ENCODE results near the gene CHST6. TPM values are rescaled to one million over a fixed set of nuclear protein-coding genes. Genes with fewer than 3 reads are reported as not detected.
A peak's percentile ranks its signal among the peaks of the same experiment; 100 is the strongest.
"Not testable (repeated sequence)": the region's sequence is repeated elsewhere in the genome, so short reads cannot be mapped to it uniquely, and the experiment has no call there.

The CHST6 gene
- total and polyA plus RNA-seq, 4 donors, result 0.49 to 6.0 (median 1.6) TPM

DNA sequence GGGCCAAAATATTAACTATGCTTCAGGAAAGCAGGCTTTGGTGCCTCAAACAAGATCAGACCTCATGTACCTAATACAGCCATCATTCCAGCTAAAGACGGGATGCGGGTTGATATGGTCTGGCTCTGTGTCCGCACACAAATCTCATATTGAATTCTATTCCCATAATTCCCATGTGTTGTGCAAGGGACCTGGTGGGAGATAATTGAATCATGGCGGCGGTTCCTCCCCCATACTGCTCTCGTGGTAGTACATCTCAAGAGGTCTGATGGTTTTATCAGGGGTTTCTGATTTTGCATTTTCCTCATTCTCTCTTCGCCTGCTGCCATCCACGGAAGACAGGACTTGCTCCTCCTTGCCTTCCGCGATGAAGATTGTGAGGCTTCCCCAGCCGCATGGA lies 19.1 kb upstream of the CHST6 start:
- no peaks in the 10 kb centered on the region for H3K27me3 ChIP-seq (ENCODE audit: control insufficient read depth in 1 of 2, insufficient read depth in 2 of 2, low read length in 1 of 2)
- intact Hi-C loops (cut with DNase I), result no loop called here
- H3K4me1 ChIP-seq (ENCODE audit: control insufficient read depth in 1 of 2, insufficient read depth in 2 of 2, low read length in 2 of 2), result no peaks in the 10 kb centered on the region
- DNase-seq, result peak in 1 of 2 donors; percentile 11
- no peaks in the 10 kb centered on the region for H3K9me3 ChIP-seq (ENCODE audit: control insufficient read depth, low read length)
- no peaks in the 10 kb centered on the region for H3K36me3 ChIP-seq (ENCODE audit: control insufficient read depth in 1 of 2, insufficient read depth in 2 of 2, low read length in 1 of 2)
- WGBS, 2 donors, result 97% methylated on average over 11 of the region's 11 CpGs
- H3K4me3 ChIP-seq (ENCODE audit: low read length in 2 of 2), result no peak overlapping the region
- no peak overlapping the region for H3K27ac ChIP-seq (ENCODE audit: low read depth in 1 of 2, low read length in 2 of 2)
- ATAC-seq (ENCODE audit: low FRiP score), result no peak

DNA sequence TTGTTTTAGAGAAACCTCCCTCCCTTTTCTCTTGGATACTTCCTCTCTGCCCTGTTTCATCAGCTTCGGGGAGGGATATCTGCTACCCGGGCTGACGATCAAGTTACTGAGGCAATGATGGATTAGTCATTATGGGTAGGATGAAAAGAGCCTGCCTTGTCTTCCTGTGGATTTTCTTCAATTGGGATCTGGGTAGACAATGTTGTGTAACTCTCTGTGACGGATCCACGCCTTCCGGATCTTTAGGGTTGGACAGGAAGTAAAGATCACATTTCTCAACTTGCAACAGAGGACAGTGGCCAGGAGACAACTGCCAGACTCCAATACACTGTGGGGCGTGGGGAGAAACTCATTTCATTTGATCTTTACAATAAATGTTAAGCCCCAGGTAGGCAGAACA lies 11.3 kb upstream of the CHST6 start:
- WGBS, 2 donors, result 74 to 82% methylated on average over 7 of the region's 7 CpGs
- intact Hi-C loops (cut with DNase I), result no loop called here
- ATAC-seq (ENCODE audit: low FRiP score) (peak; percentile 58), DNase-seq (no peak)
- Histone ChIP-seq H3K27me3 (ENCODE audit: control insufficient read depth in 1 of 2, insufficient read depth in 2 of 2, low read length in 1 of 2) (no peaks in the 10 kb centered on the region), H3K27ac (ENCODE audit: low read depth in 1 of 2, low read length in 2 of 2) (no peak overlapping the region), H3K9me3 (ENCODE audit: control insufficient read depth, low read length) (no peaks in the 10 kb centered on the region), H3K4me1 (ENCODE audit: control insufficient read depth in 1 of 2, insufficient read depth in 2 of 2, low read length in 2 of 2) (no peaks in the 10 kb centered on the region), H3K36me3 (ENCODE audit: control insufficient read depth in 1 of 2, insufficient read depth in 2 of 2, low read length in 1 of 2) (no peaks in the 10 kb centered on the region), H3K4me3 (ENCODE audit: low read length in 2 of 2) (no peak overlapping the region)

DNA sequence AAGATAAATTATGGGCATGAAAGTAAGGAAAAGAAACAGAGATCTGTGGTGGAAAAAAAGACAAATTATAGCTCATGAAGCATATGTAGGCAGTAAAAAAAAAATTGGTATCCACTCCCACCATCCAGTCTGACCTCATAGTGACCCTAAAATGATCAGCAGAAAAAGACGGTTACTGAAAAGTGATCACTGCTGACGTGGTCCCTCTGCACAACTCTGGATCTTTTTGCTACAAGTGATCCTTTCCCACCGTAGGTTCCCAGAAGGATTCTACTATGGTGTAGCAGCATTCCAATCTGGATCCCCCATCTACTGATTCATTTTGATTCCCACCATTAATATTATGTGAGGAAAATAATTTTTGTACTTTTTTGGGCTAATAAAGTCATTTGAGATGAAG lies 10.9 kb upstream of the CHST6 start:
- Histone ChIP-seq H3K27me3 (ENCODE audit: control insufficient read depth in 1 of 2, insufficient read depth in 2 of 2, low read length in 1 of 2) (no peaks in the 10 kb centered on the region), H3K4me3 (ENCODE audit: low read length in 2 of 2) (no peak overlapping the region), H3K36me3 (ENCODE audit: control insufficient read depth in 1 of 2, insufficient read depth in 2 of 2, low read length in 1 of 2) (no peaks in the 10 kb centered on the region), H3K27ac (ENCODE audit: low read depth in 1 of 2, low read length in 2 of 2) (no peak overlapping the region), H3K4me1 (ENCODE audit: control insufficient read depth in 1 of 2, insufficient read depth in 2 of 2, low read length in 2 of 2) (peaks cover 3% of the 10 kb centered on the region in 2 donors), H3K9me3 (ENCODE audit: control insufficient read depth, low read length) (no peaks in the 10 kb centered on the region)
- intact Hi-C loops (cut with DNase I), result no loop called here
- WGBS, 2 donors, result 89 to 90% methylated on average over 3 of the region's 3 CpGs
- no peak for DNase-seq
- ATAC-seq (ENCODE audit: low FRiP score), result no peak

DNA sequence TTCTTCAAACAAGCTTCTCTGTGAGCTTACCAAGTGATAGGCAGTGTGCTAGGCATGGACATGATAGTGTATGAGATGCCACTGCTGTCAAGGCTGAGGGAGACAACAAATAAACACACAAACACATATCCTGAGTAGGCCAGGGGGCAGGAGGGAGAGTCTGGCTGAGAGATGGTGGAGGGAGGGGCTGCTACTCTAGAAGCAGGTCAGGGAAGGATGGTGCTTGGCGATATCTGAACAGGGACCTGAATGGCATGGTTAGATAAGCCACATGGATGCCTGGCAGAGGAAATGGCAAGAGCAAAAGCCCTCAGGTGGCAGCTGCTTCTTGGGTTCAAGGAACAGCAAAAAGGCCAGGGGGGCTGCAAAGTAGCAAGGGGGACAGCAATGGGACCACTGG lies 8.6 kb upstream of the CHST6 start:
- intact Hi-C loops (cut with DNase I), result no loop called here
- no peak overlapping the region for H3K27ac ChIP-seq (ENCODE audit: low read depth in 1 of 2, low read length in 2 of 2)
- no peak for ATAC-seq (ENCODE audit: low FRiP score)
- H3K4me1 ChIP-seq (ENCODE audit: control insufficient read depth in 1 of 2, insufficient read depth in 2 of 2, low read length in 2 of 2), result peaks cover 3 to 6% of the 10 kb centered on the region in 2 donors
- peak in 1 of 2 donors; percentile 21 for DNase-seq
- WGBS, 2 donors, result 95 to 100% methylated on average over 1 of the region's 1 CpG
- no peak overlapping the region for H3K4me3 ChIP-seq (ENCODE audit: low read length in 2 of 2)
- no peaks in the 10 kb centered on the region for H3K27me3 ChIP-seq (ENCODE audit: control insufficient read depth in 1 of 2, insufficient read depth in 2 of 2, low read length in 1 of 2)
- no peaks in the 10 kb centered on the region for H3K9me3 ChIP-seq (ENCODE audit: control insufficient read depth, low read length)
- no peaks in the 10 kb centered on the region for H3K36me3 ChIP-seq (ENCODE audit: control insufficient read depth in 1 of 2, insufficient read depth in 2 of 2, low read length in 1 of 2)

DNA sequence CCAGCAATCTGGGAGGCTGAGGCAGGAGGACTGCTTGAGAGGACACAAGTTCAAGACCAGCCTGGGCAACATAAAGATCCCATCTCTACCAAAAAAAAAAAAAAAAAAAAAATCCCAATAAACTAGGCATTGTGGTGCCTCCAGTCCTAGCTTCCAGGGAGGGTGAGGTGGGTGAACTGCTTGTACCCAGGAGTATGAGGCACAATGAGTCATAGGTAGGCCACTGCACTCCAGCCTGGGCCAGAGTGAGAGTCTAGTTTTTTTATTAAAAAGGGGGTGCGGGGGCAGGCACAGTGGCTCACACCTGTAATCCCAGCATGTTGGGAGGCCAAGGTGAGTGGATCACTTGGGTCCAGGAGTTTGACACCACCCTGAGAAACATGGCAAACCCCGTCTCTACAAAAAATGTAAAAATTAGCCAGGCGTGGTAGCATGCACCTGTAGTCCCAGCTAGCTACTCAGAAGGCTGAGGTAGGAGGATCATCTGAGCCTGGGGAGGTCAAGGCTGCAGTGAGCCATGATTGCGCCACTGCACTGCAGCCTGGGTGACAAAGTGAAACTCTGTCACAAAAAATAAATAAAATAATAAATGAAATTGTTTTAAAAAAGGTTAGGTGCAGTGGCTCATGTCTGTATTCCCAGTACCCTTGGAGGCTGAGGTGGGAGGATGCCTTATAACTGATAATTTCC lies 7.8 kb upstream of the CHST6 start:
- intact Hi-C loops (cut with DNase I), result no loop called here
- Histone ChIP-seq H3K36me3 (ENCODE audit: control insufficient read depth in 1 of 2, insufficient read depth in 2 of 2, low read length in 1 of 2) (no peaks in the 10 kb centered on the region), H3K9me3 (ENCODE audit: control insufficient read depth, low read length) (no peaks in the 10 kb centered on the region), H3K27me3 (ENCODE audit: control insufficient read depth in 1 of 2, insufficient read depth in 2 of 2, low read length in 1 of 2) (no peaks in the 10 kb centered on the region), H3K4me3 (ENCODE audit: low read length in 2 of 2) (no peak overlapping the region), H3K4me1 (ENCODE audit: control insufficient read depth in 1 of 2, insufficient read depth in 2 of 2, low read length in 2 of 2) (peaks cover 3 to 6% of the 10 kb centered on the region in 2 donors), H3K27ac (ENCODE audit: low read depth in 1 of 2, low read length in 2 of 2) (no peak overlapping the region)
- DNase-seq, result peak in 1 of 2 donors; percentile 55
- ATAC-seq (ENCODE audit: low FRiP score), result no peak
- 98 to 100% methylated on average over 4 of the region's 4 CpGs for WGBS, 2 donors

DNA sequence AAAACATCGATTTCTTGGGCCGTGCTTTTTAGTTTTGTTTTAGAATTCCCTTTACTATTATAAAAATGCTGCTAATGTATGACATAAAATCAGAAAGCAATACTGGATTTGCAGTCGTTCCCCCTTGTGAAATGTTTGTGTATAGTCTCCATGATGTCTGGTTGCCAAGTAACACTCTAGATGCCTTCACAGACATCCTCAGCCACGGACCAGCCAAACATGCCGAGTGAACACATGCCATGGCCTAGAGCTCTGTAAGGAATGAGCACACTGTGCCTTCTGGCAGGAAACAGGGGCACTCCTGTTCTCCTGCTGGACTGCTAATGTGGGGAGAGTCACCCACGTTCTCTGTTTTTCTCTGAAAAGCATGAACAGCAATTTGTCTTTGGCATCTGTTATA lies 6.6 kb upstream of the CHST6 start:
- H3K9me3 ChIP-seq (ENCODE audit: control insufficient read depth, low read length); intact Hi-C loops (cut with DNase I); H3K27me3 ChIP-seq (ENCODE audit: control insufficient read depth in 1 of 2, insufficient read depth in 2 of 2, low read length in 1 of 2); H3K4me1 ChIP-seq (ENCODE audit: control insufficient read depth in 1 of 2, insufficient read depth in 2 of 2, low read length in 2 of 2); H3K36me3 ChIP-seq (ENCODE audit: control insufficient read depth in 1 of 2, insufficient read depth in 2 of 2, low read length in 1 of 2); H3K4me3 ChIP-seq (ENCODE audit: low read length in 2 of 2): not testable (repeated sequence)
- peak overlapping the region in 1 of 2 donors; percentile 30 for H3K27ac ChIP-seq (ENCODE audit: low read depth in 1 of 2, low read length in 2 of 2)
- peak; percentile 75 for ATAC-seq (ENCODE audit: low FRiP score)
- peak; percentile 74 to 80 for DNase-seq
- 5 to 7% methylated on average over 6 of the region's 6 CpGs for WGBS, 2 donors

DNA sequence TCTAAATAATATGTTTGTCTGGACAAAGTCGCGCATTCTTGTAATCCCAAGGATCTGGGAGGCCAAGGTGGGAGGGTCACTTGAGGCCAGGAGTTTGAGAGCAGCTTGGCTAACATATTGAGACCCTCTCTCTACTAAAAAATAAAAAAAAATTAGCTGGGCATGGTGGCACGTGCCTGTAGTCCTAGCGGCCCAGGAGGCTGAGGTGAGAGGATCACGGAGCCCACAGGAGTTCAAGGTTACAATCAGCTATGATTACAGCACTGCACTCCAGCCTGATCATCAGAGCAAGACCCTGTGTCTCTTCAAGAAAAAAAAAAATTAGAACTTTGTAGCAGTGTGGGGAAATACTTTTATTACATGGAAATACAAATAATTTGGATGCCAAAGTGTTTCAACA lies 6.1 kb upstream of the CHST6 start:
- DNase-seq, result no peak
- Histone ChIP-seq H3K36me3 (ENCODE audit: control insufficient read depth in 1 of 2, insufficient read depth in 2 of 2, low read length in 1 of 2) (no peaks in the 10 kb centered on the region), H3K4me1 (ENCODE audit: control insufficient read depth in 1 of 2, insufficient read depth in 2 of 2, low read length in 2 of 2) (peaks cover 3 to 6% of the 10 kb centered on the region in 2 donors), H3K27ac (ENCODE audit: low read depth in 1 of 2, low read length in 2 of 2) (peak overlapping the region in 1 of 2 donors; percentile 26), H3K27me3 (ENCODE audit: control insufficient read depth in 1 of 2, insufficient read depth in 2 of 2, low read length in 1 of 2) (no peaks in the 10 kb centered on the region), H3K4me3 (ENCODE audit: low read length in 2 of 2) (no peak overlapping the region), H3K9me3 (ENCODE audit: control insufficient read depth, low read length) (no peaks in the 10 kb centered on the region)
- 62 to 64% methylated on average over 5 of the region's 5 CpGs for WGBS, 2 donors
- intact Hi-C loops (cut with DNase I), result no loop called here
- ATAC-seq (ENCODE audit: low FRiP score), result no peak

DNA sequence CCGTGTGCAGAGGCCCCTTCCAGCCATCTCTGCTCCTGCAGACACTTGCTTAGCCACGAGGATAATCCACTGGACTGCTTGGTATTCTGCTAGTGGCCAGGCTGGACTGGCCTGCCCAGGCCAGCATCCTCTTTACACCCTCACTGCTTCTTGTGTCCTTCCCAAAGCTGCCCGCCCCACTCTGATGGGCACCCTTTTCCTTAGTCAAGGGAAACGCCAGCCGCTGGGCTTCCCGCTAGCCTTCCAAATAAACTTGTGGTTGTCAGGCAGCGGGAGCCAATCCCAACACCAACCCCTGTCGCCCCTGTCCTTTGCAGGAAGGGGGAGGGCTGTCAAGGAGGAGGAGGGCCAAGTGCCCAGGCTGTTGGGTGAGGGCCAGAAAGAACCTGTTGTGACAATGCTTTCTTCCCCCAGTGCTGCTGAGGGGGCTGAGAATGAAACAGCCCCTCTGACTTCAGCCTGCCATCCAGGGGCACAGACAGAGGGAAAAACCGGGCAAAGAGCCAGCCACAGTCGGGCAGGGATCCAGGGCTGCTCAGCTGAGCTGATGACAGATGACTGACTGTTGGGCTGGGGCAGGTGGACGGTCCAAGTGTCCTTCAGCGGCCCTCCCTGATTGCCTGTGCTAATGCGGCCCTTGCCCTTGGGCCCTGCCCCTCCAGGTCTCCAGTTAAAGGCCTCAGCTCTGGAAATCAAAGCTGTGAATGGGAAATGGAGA lies 3.5 kb upstream of the CHST6 start:
- intact Hi-C loops (cut with DNase I); H3K4me1 ChIP-seq (ENCODE audit: control insufficient read depth in 1 of 2, insufficient read depth in 2 of 2, low read length in 2 of 2); H3K9me3 ChIP-seq (ENCODE audit: control insufficient read depth, low read length); H3K4me3 ChIP-seq (ENCODE audit: low read length in 2 of 2); H3K36me3 ChIP-seq (ENCODE audit: control insufficient read depth in 1 of 2, insufficient read depth in 2 of 2, low read length in 1 of 2); H3K27me3 ChIP-seq (ENCODE audit: control insufficient read depth in 1 of 2, insufficient read depth in 2 of 2, low read length in 1 of 2): not testable (repeated sequence)
- peak overlapping the region in 1 of 2 donors; percentile 90 for H3K27ac ChIP-seq (ENCODE audit: low read depth in 1 of 2, low read length in 2 of 2)
- ATAC-seq (ENCODE audit: low FRiP score) (peak; percentile 54), DNase-seq (peak; percentile 58 to 85)
- WGBS, 2 donors, result 3 to 4% methylated on average over 9 to 11 of the region's 13 CpGs

DNA sequence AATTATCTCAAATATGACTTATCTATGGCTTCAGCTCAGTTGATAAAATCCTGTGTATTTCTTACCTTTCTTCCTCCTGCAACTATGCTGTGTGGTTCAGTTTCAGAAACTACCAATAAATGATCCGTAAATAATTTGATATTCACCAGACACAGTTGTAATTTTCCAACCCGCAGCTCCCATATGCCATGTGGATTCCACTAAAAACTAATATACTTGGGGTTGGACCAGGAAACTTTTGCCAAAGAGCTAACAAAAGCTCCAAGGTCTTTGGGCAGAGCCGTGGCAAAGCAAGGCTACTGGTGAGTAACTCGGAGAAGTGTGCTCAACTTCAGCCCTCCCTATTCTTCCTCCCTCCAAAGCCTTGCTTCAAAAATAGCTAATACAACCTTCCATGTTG lies 2.3 kb upstream of the CHST6 start:
- intact Hi-C loops (cut with DNase I), result no loop called here

More for the DNA sequence above, 2.3 kb upstream of the CHST6 start:
- 12 to 15% methylated on average over 4 of the region's 4 CpGs for WGBS, 2 donors
- Histone ChIP-seq H3K4me1 (ENCODE audit: control insufficient read depth in 1 of 2, insufficient read depth in 2 of 2, low read length in 2 of 2) (peaks cover 3 to 6% of the 10 kb centered on the region in 2 donors), H3K9me3 (ENCODE audit: control insufficient read depth, low read length) (no peaks in the 10 kb centered on the region), H3K36me3 (ENCODE audit: control insufficient read depth in 1 of 2, insufficient read depth in 2 of 2, low read length in 1 of 2) (no peaks in the 10 kb centered on the region), H3K27me3 (ENCODE audit: control insufficient read depth in 1 of 2, insufficient read depth in 2 of 2, low read length in 1 of 2) (no peaks in the 10 kb centered on the region), H3K27ac (ENCODE audit: low read depth in 1 of 2, low read length in 2 of 2) (peak overlapping the region in 1 of 2 donors; percentile 22), H3K4me3 (ENCODE audit: low read length in 2 of 2) (no peak overlapping the region)
- no peak for ATAC-seq (ENCODE audit: low FRiP score)
- DNase-seq, result no peak

All from aorta (tissue), 5 donors.